HEK293T (cell line): ENCODE results near the gene ANXA9.

ENCODE experiments used
- CTCF ChIA-PET: fragments of 350-600 bp; formaldehyde crosslinking; extraction: SDS; loops from one replicate; lab custom pipeline; 2021; ENCODE audit warnings: antibody characterized with exemption, inconsistent platforms; lab: Yijun Ruan, JAX
- POLR2A ChIA-PET: fragments of 350-600 bp; formaldehyde crosslinking; extraction: SDS; loops from one replicate; lab custom pipeline; 2020; ENCODE audit warnings: antibody characterized with exemption, inconsistent platforms; lab: Yijun Ruan, JAX
- DNase-seq: peaks from one replicate; pipeline ENCODE4 v3.0.0; 2012; ENCODE audit warnings: mixed read lengths; ENCODE audit errors: extremely low spot score
- ARNT ChIP-seq: fragments of 450-650 bp; IDR thresholded peaks from 2 replicates; pipeline ENCODE4 v1.6.1; 2017; ENCODE audit warnings: mild to moderate bottlenecking
- BHLHE40 ChIP-seq: fragments of 450-650 bp; IDR thresholded peaks from 2 replicates; pipeline ENCODE4 v1.6.1; 2016; ENCODE audit warnings: mild to moderate bottlenecking, moderate library complexity, borderline replicate concordance
- CTBP1 ChIP-seq: fragments of 450-650 bp; IDR thresholded peaks from 2 replicates; pipeline ENCODE4 v1.6.1; 2016; ENCODE audit warnings: borderline replicate concordance
- ELF4 ChIP-seq: fragments of 450-650 bp; IDR thresholded peaks from 2 replicates; pipeline ENCODE4 v1.6.1; 2017; ENCODE audit warnings: antibody characterized with exemption
- FOXA1 ChIP-seq: fragments of 450-650 bp; IDR thresholded peaks from 2 replicates; pipeline ENCODE4 v1.6.1; 2016; ENCODE audit warnings: mild to moderate bottlenecking
- FOXK2 ChIP-seq: fragments of 450-650 bp; IDR thresholded peaks from 2 replicates; pipeline ENCODE4 v1.6.1; 2016; ENCODE audit warnings: mild to moderate bottlenecking
- FOXM1 ChIP-seq: fragments of 450-650 bp; IDR thresholded peaks from 2 replicates; pipeline ENCODE4 v1.6.1; 2017; ENCODE audit warnings: mild to moderate bottlenecking, borderline replicate concordance
- HDGF ChIP-seq: fragments of 450-650 bp; IDR thresholded peaks from 2 replicates; pipeline ENCODE4 v1.6.1; 2017; ENCODE audit warnings: antibody characterized with exemption, borderline replicate concordance
- L3MBTL2 ChIP-seq: fragments of 450-650 bp; conservative IDR thresholded peaks from 2 replicates; pipeline ENCODE4 v1.6.1; 2016; ENCODE audit warnings: mild to moderate bottlenecking
- LEF1 ChIP-seq: fragments of 450-650 bp; IDR thresholded peaks from 2 replicates; pipeline ENCODE4 v1.6.1; 2017; ENCODE audit warnings: mild to moderate bottlenecking, borderline replicate concordance
- NFRKB ChIP-seq: fragments of 450-650 bp; IDR thresholded peaks from 2 replicates; pipeline ENCODE4 v1.6.1; 2016; ENCODE audit warnings: mild to moderate bottlenecking, moderate library complexity
- SP1 ChIP-seq: fragments of 450-650 bp; IDR thresholded peaks from 2 replicates; pipeline ENCODE4 v1.6.1; 2017
- SUZ12 ChIP-seq: fragments of 450-650 bp; IDR thresholded peaks from 2 replicates; pipeline ENCODE4 v1.6.1; 2016; ENCODE audit warnings: mild to moderate bottlenecking
- TARDBP ChIP-seq: fragments of 450-650 bp; IDR thresholded peaks from 2 replicates; pipeline ENCODE4 v1.6.1; 2016
- ZNF384 ChIP-seq: fragments of 450-650 bp; IDR thresholded peaks from 2 replicates; pipeline ENCODE4 v1.6.1; 2016
- TF ChIP-seq, protein P1 (sequence below): fragments of 450-650 bp; IDR thresholded peaks from 2 replicates; pipeline ENCODE4 v1.6.1; 2016

Gene ANXA9

GRCh38 chr1:150979092-150980056 lies 2.7 kb upstream of the ANXA9 start:
- TF ChIP-seq L3MBTL2 (no peak), ARNT (peak; percentile 77; the same call in 1 of the 2 replicates), HDGF (0 out of 2 replicates have a peak, but pooled peaks have one; percentile 8)
- CTCF ChIA-PET: interaction anchor here (0.7 to 10.3 kb wide), 5 partner anchors 9 to 190 kb away, joined by 3 to 70 read pairs (median 4); partner anchors contain the start of gene MINDY1
- POLR2A ChIA-PET: interaction anchor here (2.6 kb wide), 1 partner anchor 27 kb away, joined by 7 read pairs; the partner anchor contains the start of gene MINDY1
- peak; percentile 91 for DNase-seq

DNA sequence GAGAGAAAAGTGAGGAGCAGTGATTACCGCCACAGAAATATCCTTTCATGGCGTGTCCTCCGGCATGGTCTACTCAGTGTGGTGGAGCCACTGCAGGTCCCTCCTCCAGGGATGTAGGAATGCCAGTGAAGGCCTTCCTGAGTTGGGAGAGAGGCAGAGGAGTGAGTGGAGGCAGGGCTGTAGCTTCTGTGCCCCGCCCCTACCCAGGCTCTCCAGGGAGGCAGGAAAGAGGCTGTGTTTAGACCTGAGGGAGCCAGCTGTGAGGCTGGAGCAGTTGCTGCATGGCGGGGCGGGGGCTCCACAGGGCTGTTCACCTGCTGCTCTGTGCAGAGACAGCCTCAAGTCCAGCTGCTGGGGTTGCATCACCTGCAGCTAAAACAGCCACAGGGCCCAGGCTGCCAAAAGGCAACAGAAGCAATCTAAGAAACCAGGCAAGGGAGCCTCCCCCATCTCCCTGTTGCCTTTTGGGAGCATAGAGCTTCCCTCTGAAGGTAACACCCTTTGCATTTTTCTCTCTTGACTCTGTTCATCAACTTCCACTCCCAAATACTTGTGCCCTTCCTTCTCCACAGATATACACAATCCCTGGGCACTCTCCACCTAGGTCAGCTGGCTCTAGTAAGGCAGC lies 801 bp upstream of the ANXA9 start:
- CTCF ChIA-PET: interaction anchor here (0.7 to 10.3 kb wide), 3 partner anchors 15 to 25 kb away, joined by 4 to 70 read pairs (median 51); partner anchors contain the start of gene MINDY1
- no peak for TF ChIP-seq ELF4
- TF ChIP-seq, protein P1, sequence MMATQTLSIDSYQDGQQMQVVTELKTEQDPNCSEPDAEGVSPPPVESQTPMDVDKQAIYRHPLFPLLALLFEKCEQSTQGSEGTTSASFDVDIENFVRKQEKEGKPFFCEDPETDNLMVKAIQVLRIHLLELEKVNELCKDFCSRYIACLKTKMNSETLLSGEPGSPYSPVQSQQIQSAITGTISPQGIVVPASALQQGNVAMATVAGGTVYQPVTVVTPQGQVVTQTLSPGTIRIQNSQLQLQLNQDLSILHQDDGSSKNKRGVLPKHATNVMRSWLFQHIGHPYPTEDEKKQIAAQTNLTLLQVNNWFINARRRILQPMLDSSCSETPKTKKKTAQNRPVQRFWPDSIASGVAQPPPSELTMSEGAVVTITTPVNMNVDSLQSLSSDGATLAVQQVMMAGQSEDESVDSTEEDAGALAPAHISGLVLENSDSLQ: no peak
- no peak for TF ChIP-seq FOXK2
- no peak for TF ChIP-seq LEF1
- TF ChIP-seq SUZ12: no peak
- no peak for TF ChIP-seq L3MBTL2
- TF ChIP-seq CTBP1: no peak
- TF ChIP-seq ZNF384: no peak
- TF ChIP-seq ARNT: no peak
- no peak for TF ChIP-seq NFRKB
- no peak for TF ChIP-seq TARDBP
- POLR2A ChIA-PET: interaction anchor here (2.9 kb wide), 1 partner anchor 25 kb away, joined by 16 read pairs; the partner anchor contains the start of gene MINDY1
- peak; percentile 42 for DNase-seq

DNA sequence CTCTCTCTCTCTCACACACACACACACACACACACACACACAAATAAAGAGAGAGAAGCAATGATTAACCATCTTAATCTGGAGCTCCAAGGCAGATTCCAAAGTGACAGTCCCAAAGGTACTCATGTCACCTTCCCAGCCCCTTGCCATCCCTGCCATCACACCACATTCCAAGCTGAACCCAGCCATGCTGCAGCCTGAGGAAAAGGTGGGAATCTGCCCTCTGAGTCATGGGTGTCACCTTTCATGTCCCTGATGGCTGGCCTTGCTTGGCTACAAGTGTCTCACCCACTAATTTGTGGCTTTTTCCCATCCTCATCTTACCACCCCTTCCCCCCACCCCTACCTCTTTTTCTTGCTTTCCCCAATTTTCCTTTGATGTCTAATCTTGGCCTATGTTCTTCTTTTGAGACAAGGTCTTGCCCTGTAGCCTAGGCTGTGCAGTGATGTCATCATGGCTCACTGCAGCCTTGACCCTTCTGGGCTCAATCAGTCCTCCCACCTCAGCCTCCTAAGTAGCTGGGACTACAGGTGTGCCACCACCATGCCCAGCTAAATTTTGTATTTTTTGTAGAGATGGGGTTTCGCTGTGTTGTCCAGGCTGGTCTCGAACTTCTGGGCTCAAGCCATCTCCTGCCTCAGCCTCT lies 3.2 kb downstream of the ANXA9 start:
- POLR2A ChIA-PET: interaction anchor here (1.4 to 2.4 kb wide), 2 partner anchors 12 to 21 kb away, joined by 5 to 10 read pairs; partner anchors contain the start of gene MINDY1

GRCh38 chr1:150987924-150988323 lies 5.8 kb downstream of the ANXA9 start:
- no peak for DNase-seq
- POLR2A ChIA-PET: interaction anchor here (1.5 kb wide), 1 partner anchor 18 kb away, joined by 5 read pairs; the partner anchor contains the start of gene MINDY1
- no peak for TF ChIP-seq ZNF384
- TF ChIP-seq ELF4: no peak
- no peak for TF ChIP-seq FOXA1
- TF ChIP-seq CTBP1: no peak
- no peak for TF ChIP-seq LEF1
- no peak for TF ChIP-seq SUZ12
- no peak for TF ChIP-seq NFRKB
- TF ChIP-seq TARDBP: no peak
- TF ChIP-seq ARNT: no peak
- TF ChIP-seq, protein P1: no peak
- TF ChIP-seq L3MBTL2: no peak
- no peak for TF ChIP-seq SP1
- no peak for TF ChIP-seq FOXK2
- no peak for TF ChIP-seq HDGF
- TF ChIP-seq FOXM1: no peak
- no peak for TF ChIP-seq BHLHE40
- CTCF ChIA-PET: interaction anchor here (0.6 to 10.3 kb wide), 2 partner anchors 9 to 367 kb away, joined by 4 to 70 read pairs; no protein-coding TSS in a partner anchor

More for the DNA sequence above, 3.2 kb downstream of the ANXA9 start:
- no peak for TF ChIP-seq FOXA1
- no peak for TF ChIP-seq ZNF384
- CTCF ChIA-PET: interaction anchor here (0.7 to 10.3 kb wide), 3 partner anchors 11 to 21 kb away, joined by 3 to 70 read pairs (median 4); partner anchors contain the start of gene MINDY1
- DNase-seq: no peak

- ChIA-PET CTCF (interaction anchor here (0.5 kb wide), 1 partner anchor 177 kb away, joined by 4 read pairs; no protein-coding TSS in a partner anchor), POLR2A (no interaction called here)
- no peak for DNase-seq
- TF ChIP-seq SP1 (no peak), NFRKB (no peak), LEF1 (no peak), ARNT (no peak), HDGF (no peak), FOXK2 (no peak), ELF4 (no peak), TARDBP (no peak), CTBP1 (no peak), FOXA1 (no peak), BHLHE40 (no peak), L3MBTL2 (no peak), ZNF384 (no peak), FOXM1 (no peak), SUZ12 (no peak)
- TF ChIP-seq, protein P1: no peak
Observed at GRCh38 chr1:150992626-150993025, 10.5 kb downstream of the ANXA9 start.
